ENCODE data around the gene KANTR. TPM values are rescaled to one million over a fixed set of nuclear protein-coding genes. Genes with fewer than 3 reads are reported as not detected.

Gene KANTR, protein sequence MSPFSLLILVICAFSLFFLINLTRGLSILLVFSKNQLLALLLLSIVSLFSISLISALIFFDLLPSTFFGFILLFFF
- 10 to 100 TPM in 4 of 9 donors, 1 to 10 TPM in 5; 4.1 to 21.2 (median 7.6) TPM for total RNA-seq
- polyA plus RNA-seq: 10 to 100 TPM in 2 of 3 donors, 1 to 10 TPM in 1; 3.6 to 27.8 (median 12.5) TPM
- long read RNA-seq, donor 1: 0 reads
- long read RNA-seq, donor 2: 0 reads
- long read RNA-seq, donor 3: 0 reads
- long read RNA-seq, donor 4, partial matches to known transcripts: 0 of 1 reads
- long read RNA-seq, donor 4, other reads (novel, unspliced or antisense): 1 of 1 reads
- long read RNA-seq, donor 5: 0 reads
- long read RNA-seq, donor 6, partial matches to known transcripts: 0 of 1 reads
- long read RNA-seq, donor 6, other reads (novel, unspliced or antisense): 1 of 1 reads
- long read RNA-seq, donor 7: 0 reads
- long read RNA-seq, donor 8, partial matches to known transcripts: 0 of 1 reads
- long read RNA-seq, donor 8, other reads (novel, unspliced or antisense): 0 of 1 reads
- long read RNA-seq, donor 9: 0 reads
- long read RNA-seq, donor 10: 0 reads

DNA sequence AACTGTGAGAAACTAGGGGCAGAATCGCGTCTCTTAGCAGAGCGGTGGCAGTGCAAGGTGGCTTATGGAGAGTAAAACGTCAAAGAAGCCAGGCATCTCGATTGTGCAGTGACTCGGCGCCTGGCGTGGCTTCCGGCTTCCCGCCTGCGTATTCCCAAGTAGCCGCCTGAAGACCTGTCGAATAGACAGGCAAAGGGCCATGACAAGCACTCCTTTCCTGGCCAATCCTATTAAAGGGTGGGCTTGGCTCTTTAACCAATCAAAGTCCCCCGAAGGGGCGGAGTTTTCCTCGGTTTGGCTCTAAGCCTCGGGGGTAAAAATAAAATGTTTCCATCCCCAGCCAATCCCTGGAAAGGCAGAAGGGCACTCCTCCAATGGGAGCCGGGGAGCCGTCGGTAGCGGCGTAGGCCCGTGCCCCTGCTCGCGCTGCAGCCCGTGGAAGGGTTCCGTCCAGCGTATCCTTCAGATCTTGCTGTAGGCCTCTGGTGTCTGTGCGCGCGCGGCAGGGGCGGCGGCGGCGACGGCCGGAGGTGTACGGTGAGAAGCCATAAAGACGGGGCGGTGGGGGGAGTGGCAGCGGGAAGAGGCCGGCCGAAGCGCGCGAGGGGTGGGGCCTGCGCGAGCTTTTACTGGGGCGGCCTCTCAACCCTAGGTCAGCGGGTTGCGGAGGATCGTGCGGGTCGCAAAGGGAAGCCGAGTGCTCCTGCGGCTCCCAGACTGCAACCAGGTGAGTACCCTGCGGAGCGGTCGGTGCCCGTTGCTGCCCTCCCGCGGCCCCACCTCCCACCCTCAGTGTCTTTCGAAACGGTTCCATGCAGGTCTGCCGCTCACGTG lies at the start of gene KANTR:
Gene KANTR, plus strand, starts transcription at position 395 of the 834 bp plus-strand sequence. CDS start 30,131 bp downstream, outside the sequence.
- TF ChIP-seq, protein P1, sequence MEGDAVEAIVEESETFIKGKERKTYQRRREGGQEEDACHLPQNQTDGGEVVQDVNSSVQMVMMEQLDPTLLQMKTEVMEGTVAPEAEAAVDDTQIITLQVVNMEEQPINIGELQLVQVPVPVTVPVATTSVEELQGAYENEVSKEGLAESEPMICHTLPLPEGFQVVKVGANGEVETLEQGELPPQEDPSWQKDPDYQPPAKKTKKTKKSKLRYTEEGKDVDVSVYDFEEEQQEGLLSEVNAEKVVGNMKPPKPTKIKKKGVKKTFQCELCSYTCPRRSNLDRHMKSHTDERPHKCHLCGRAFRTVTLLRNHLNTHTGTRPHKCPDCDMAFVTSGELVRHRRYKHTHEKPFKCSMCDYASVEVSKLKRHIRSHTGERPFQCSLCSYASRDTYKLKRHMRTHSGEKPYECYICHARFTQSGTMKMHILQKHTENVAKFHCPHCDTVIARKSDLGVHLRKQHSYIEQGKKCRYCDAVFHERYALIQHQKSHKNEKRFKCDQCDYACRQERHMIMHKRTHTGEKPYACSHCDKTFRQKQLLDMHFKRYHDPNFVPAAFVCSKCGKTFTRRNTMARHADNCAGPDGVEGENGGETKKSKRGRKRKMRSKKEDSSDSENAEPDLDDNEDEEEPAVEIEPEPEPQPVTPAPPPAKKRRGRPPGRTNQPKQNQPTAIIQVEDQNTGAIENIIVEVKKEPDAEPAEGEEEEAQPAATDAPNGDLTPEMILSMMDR (IDR thresholded peaks at IDR 0.05): no peak
- peak; percentile 7 to 87 for TF ChIP-seq POLR2A (IDR thresholded peaks at IDR 0.05)
- peaks cover 0 to 8% of the 10 kb centered on the region in 2 donors for H3K4me1 ChIP-seq (replicated peaks in 1 of 2)
- peak; percentile 86 to 96 (median 93) for DNase-seq
- no peaks in the 10 kb centered on the region for H3K36me3 ChIP-seq (replicated peaks in 1 of 2)
- peak within 1 kb of the TSS; percentile 88 to 98 (median 90) for H3K27ac ChIP-seq
- H3K9me3 ChIP-seq (replicated peaks in 1 of 3): no peaks in the 10 kb centered on the region
- no peaks in the 10 kb centered on the region for H3K27me3 ChIP-seq
- intact Hi-C loops (cut with DNase I): no loop called here
- H3K4me3 ChIP-seq: peak within 1 kb of the TSS; percentile 33 to 69 (median 52)
- 1 to 37% (median 28%) methylated on average over 31 to 67 of the region's 67 CpGs; no CpG with 5 or more reads in 1 of the 4 donors for WGBS, 4 donors

DNA sequence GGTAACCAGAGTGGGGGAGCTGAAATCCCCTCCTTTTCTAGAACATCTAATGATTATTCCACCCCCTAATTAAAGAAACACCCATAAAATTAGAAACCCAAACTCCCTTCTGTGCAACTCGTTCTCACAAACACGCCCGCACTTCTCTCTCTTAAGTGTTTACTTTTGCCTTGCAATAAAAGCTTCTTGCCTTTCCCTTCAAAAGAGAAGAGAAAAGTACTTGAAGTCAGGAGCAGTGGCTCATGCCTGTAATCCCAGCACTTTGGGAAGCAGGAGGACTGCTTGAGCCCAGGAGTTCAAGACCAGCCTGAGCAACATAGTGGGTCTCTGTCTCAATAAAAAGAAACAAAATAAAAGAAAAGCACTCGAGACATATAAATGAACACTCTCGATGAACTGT lies 48.9 kb upstream of the KANTR start:
- H3K4me1 ChIP-seq (replicated peaks in 1 of 2): no peaks in the 10 kb centered on the region
- H3K4me3 ChIP-seq: no peak overlapping the region
- H3K9me3 ChIP-seq (replicated peaks in 1 of 3): no peaks in the 10 kb centered on the region
- DNase-seq: no peak
- intact Hi-C loops (cut with DNase I): no loop called here
- no peak for TF ChIP-seq POLR2A (IDR thresholded peaks at IDR 0.05)
- TF ChIP-seq, protein P1 (IDR thresholded peaks at IDR 0.05): no peak
- H3K27me3 ChIP-seq: peaks cover 13% of the 10 kb centered on the region
- H3K36me3 ChIP-seq (replicated peaks in 1 of 2): no peaks in the 10 kb centered on the region
- no peak overlapping the region for H3K27ac ChIP-seq
- 84 to 90% (median 85%) methylated on average over 5 of the region's 5 CpGs for WGBS, 4 donors

GRCh38 chrX:53047228-53047627 lies 46.7 kb upstream of the KANTR start:
- H3K36me3 ChIP-seq (replicated peaks in 1 of 2): no peaks in the 10 kb centered on the region
- intact Hi-C loops (cut with DNase I): no loop called here
- TF ChIP-seq, protein P1 (IDR thresholded peaks at IDR 0.05): peak in 2 of 6 experiments; percentile 4 to 10
- no peak for TF ChIP-seq POLR2A (IDR thresholded peaks at IDR 0.05)
- no peak overlapping the region for H3K27ac ChIP-seq
- no peaks in the 10 kb centered on the region for H3K9me3 ChIP-seq (replicated peaks in 1 of 3)
- no peak for DNase-seq
- no peak overlapping the region for H3K4me3 ChIP-seq
- peaks cover 6% of the 10 kb centered on the region for H3K27me3 ChIP-seq
- 80 to 86% (median 82%) methylated on average over 6 of the region's 6 CpGs for WGBS, 4 donors
- H3K4me1 ChIP-seq (replicated peaks in 1 of 2): no peaks in the 10 kb centered on the region
